A673 (cell line): Measurements from ENCODE around the gene CDK15.
"Not testable (repeated sequence)": the region's sequence is repeated elsewhere in the genome, so short reads cannot be mapped to it uniquely, and the experiment has no call there.

ENCODE experiments used
- EZH2 ChIP-seq: fragments of 200-600 bp; sonication (generic); IDR thresholded peaks from 2 replicates; pipeline ENCODE4 v1.6.1; 2017; ENCODE audit warnings: borderline replicate concordance, low read depth, mild to moderate bottlenecking, mixed read lengths, antibody characterized with exemption, low read length; ENCODE audit not compliant: poor library complexity, severe bottlenecking
- TF ChIP-seq, protein P1 (sequence below): fragments of 300-800, 200-600 bp; sonication (generic); conservative IDR thresholded peaks from 2 replicates; pipeline ENCODE4 v1.5.1; 2017; ENCODE audit warnings: low read depth, mild to moderate bottlenecking, antibody characterized with exemption, low read length, moderate library complexity, mixed read lengths

DNA sequence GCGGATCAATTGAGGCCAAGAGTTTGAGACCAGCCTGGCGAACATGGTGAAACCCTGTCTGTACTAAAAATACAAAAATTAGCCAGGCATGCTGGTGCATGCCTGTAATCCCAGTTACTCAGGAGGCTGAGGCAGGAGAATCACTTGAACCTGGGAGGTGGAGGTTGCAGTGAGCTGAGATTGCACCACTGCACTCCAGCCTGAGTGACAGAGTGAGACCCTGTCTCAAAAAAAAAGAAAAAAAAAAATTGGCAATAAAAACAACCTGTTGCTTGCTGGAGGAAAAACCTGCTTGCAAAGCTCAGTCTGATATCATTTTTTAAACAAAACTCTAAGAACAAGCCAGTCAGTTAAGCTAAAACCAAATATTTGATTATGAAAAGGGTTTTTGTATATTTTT lies 38.6 kb downstream of the CDK15 start:
- TF ChIP-seq, protein P1, sequence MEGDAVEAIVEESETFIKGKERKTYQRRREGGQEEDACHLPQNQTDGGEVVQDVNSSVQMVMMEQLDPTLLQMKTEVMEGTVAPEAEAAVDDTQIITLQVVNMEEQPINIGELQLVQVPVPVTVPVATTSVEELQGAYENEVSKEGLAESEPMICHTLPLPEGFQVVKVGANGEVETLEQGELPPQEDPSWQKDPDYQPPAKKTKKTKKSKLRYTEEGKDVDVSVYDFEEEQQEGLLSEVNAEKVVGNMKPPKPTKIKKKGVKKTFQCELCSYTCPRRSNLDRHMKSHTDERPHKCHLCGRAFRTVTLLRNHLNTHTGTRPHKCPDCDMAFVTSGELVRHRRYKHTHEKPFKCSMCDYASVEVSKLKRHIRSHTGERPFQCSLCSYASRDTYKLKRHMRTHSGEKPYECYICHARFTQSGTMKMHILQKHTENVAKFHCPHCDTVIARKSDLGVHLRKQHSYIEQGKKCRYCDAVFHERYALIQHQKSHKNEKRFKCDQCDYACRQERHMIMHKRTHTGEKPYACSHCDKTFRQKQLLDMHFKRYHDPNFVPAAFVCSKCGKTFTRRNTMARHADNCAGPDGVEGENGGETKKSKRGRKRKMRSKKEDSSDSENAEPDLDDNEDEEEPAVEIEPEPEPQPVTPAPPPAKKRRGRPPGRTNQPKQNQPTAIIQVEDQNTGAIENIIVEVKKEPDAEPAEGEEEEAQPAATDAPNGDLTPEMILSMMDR: not testable (repeated sequence)
- not testable (repeated sequence) for TF ChIP-seq EZH2
